Measurements from ENCODE around the gene ZNF146. TPM values are rescaled to one million over a fixed set of nuclear protein-coding genes. Genes with fewer than 3 reads are reported as not detected.
A peak's percentile ranks its signal among the peaks of the same experiment; 100 is the strongest.
"Not testable (repeated sequence)": the region's sequence is repeated elsewhere in the genome, so short reads cannot be mapped to it uniquely, and the experiment has no call there.

The ZNF146 gene
- 111 and 163 TPM in 2 replicates for total RNA-seq (2014; rRNA removed; shearing (Covaris generic))

DNA sequence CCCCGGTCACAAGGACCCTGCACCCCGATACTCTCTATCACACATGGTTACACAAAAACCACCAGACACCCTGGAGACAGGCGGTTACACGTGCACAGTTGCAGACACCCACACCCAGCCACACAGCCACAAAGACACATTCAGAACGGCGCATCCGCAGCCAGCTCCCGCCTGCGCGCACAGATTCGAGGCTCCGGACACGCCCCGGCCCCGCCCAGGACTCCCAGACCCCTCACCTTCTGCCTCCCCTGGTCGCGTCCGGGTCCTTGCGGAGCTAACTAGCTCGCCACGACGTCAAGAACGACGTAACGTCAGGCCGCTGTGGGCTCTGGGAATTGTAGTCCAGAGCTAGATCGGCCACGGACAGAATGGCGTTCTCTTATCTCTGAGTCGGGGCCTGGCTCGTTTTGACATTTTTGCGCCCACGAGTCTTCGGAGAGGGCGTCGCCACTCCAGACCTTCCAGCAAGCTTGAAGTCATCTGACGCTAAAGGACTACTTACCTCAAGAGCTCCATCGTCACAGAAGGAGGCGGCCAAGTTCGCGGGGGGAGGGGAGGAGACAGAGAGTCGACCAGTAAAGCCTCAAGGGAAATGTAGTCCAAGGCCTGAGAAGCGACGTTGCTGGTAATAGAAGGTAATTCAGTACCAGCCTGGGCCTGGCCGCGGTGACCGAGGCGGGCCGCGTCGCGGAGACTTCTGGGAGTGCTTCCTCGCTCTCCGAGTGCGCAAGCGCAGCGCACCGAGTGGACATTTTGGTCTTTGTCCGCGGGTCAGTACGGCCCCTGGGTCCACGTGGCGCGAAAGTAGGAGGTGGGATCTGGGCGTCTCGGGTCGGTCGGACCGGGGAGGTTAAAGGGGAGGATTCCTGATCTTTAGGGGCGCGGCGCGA is at the start of gene ZNF146, which contains the start of gene ZNF565:
Gene ZNF146, plus strand, starts transcription at position 721 of the 890 bp plus-strand sequence. CDS start 21,335 bp downstream, outside the sequence.
Gene ZNF565, minus strand, starts transcription at position 280 of the 890 bp plus-strand sequence. CDS start 12,680 bp downstream, outside the sequence.
- DNase-seq (ENCODE audit: low spot score): peak; percentile 99

DNA sequence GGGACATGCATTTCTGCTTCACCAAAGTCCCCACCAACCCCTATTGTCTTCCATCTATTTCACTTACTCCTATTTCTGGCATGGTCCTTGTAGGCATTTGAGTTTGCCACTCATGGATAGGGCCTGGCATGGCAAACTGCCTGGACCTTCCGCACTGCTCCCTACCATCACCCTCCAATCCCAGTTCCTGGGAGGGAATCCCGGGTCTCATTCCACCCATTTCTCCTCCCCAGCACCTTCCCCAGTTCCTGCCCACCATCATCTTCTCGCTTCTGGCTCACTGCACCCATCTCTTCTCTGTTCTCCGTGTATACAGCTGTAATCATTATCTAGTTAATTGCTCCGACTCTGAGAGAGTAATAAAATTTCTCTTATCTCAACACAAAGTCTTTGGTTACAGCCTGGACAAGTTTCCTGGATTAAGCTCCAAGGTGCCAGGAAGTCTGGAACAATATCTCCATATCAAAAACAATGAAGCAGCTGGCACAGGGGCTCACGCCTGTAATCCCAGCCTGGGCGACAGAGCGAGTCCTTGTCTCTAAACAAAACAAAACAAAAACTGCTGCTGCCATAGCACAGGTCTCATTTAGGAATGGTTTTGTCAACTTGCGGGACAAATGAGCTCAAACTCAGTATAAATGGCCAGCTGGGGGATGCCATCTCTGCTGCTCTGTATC is 45.7 kb upstream of the ZNF146 start:
- DNase-seq (ENCODE audit: low spot score): peak; percentile 70

DNA sequence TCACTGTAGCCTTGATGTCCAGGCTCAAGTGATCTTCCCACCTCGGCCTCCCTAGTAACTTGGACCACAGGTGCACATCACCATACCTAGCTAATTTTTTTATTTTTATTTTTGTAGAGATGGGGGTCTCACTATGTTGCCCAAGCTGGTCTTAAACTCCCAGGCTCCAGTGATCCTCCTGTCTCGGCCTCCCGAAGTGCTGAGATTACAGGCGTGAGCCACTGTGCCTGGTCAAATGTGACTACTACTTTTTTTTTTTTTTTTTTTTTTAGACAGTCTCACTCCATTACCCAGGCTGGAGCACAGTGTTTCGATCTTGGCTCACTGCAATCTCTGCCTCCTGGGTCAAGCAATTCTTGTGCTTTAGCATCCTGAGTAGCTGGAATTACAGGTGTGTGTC is 42.1 kb upstream of the ZNF146 start:
- DNase-seq (ENCODE audit: low spot score): no peak

DNA sequence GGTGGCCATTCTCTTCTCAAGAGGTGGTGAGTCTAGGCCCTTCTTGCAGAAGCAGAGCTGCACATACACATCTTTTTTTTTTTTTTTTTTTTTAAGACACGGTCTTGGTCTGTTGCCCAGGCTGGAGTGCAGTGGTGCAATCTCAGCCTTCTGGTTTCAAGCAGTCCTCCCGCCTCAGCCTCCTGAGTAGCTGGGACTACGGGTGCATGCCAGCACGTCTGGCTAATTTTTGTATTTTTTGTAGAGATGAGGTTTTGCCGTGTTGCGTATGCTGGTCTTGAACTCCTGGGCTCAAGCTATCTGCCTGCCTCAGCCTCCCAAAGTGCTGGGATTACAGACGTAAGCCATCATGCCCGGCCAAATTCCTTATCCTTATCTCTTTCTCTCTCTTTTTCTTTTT is 41.1 kb upstream of the ZNF146 start:
- DNase-seq (ENCODE audit: low spot score): not testable (repeated sequence)

DNA sequence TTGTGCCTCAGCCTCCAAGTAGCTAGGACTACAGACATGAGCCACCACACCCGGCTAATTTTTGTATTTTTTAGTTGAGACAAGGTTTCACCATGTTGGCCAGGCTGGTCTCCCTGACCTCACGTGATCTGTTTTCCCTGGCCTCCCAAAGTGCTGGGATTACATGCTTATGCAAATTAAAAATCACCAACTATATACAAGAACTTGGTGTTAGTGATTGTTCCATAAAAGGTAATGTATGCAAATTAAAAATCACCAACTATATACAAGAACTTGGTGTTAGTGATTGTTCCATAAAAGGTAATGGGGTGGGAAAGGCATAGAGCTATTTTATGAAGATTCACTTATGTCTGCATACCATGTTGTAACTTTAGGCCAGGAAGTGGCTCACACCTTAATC is 35.8 kb upstream of the ZNF146 start:
- DNase-seq (ENCODE audit: low spot score): not testable (repeated sequence)

DNA sequence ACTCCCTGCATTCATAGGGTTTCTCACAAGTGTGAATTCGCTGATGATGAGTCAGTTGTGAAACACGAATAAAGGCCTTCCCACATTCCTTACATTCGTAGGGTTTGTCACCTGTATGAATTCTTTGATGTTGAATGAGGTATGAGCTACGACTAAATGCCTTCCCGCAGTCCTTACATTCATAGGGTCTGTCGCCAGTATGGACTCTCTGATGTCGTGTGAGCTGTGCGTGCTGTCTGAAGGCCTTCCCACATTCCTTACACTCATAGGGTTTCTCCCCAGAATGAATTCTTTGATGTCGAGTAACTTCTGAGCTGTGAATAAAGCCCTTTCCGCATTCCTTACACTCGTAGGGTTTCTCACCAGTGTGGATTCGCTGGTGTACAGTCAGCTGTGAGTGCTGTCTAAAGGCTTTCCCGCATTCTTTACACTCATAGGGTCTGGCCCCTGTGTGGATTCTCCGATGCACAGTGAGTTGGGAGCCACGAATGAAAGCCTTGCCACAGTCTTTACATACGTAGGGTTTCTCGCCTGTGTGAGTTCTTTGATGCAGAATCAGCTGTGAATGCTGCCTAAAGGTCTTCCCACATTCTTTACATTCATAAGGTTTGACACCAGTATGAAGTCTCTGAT is 32.2 kb upstream of the ZNF146 start:
- DNase-seq (ENCODE audit: low spot score): no peak

DNA sequence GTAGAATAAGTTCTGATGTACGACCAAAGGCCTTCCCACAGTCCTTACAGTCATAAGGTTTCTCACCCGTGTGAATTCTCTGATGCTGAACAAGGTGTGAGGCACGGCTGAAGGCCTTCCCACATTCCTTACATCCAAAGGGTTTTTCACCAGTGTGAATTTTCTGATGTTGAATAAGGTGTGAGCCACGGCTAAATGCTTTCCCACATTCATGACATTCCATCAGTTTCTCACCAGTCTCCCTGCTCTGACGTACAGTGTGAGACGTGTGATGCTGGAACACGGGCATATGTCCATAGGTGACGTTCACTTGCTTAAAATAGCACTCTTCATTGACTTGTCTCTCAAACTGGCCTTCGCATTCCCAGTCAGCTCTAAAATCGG is 31.7 kb upstream of the ZNF146 start:
- DNase-seq (ENCODE audit: low spot score): no peak

DNA sequence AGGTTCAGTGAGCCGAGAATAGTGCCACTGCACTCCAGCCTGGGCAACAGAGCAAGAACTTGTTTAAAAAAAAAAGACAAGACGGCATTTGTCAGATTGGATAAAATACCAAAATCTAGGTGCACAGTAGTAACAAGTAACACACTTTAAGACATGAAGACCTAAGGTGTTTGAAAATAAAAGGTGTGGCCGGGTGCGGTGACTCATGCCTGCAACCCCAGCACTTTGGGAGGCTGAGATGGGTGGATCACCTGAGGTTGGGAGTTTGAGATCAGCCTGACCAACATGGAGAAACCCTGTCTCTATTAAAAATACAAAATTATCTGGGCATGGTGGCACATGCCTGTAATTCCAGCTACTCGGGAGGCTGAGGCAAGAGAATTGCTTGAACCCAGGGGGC is 28.2 kb upstream of the ZNF146 start:
- DNase-seq (ENCODE audit: low spot score): not testable (repeated sequence)

DNA sequence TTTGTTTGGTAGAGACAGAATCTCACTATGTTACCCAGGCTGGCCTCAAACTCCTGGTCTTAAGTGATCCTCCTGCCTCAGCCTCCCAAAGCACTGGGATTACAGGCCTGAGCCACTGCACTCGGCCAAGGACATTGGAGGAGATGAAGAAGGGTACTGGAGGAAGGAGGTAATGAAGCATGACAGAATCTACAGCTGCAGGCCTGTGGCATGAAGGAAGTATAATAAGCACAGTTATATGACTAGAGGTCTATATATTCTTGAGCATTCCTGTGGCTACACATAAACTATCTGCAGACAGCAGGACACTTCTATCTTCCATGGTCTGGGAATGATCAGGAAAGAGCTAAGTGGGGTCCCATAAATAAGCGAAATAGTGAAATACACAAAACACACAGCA is 18.7 kb upstream of the ZNF146 start:
- DNase-seq (ENCODE audit: low spot score): no peak

DNA sequence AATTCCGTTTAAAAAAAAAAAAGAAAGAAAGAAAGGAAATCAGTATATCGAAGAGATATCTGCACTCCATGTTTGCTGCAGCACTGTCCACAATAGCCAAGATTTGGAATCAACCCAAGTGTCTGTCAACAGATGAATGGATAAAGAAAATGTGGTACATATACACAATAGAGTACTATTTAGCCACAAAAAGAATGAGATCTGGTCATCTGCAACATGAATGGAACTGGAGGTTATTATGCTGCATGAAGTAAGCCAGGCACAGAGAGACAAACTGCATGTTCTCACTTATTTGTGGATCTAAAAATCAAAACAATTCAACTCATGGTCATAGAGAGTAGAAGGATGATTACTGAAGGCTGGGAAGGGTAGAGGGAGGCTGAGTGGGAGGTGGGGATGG is 16.8 kb upstream of the ZNF146 start:
- no peak for DNase-seq (ENCODE audit: low spot score)

DNA sequence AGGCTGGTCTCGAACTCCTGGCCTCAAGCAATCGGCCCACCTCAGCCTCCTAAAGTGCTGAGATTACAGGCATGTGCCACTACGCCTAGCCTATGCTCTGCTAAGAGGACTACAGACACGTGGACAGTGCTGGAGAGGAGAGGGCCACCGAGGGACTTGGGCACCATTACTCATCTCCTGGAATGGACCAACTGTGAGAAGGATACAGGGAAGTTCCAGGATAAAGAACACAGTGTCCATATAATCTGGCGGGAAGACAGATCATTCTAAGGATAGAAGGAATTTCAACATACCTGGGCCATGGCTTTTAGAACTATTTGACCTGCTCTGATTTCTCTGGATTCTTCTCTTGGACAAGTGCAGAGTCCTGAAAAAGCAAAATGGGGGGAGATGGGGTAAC is 13.2 kb upstream of the ZNF146 start:
- no peak for DNase-seq (ENCODE audit: low spot score)

DNA sequence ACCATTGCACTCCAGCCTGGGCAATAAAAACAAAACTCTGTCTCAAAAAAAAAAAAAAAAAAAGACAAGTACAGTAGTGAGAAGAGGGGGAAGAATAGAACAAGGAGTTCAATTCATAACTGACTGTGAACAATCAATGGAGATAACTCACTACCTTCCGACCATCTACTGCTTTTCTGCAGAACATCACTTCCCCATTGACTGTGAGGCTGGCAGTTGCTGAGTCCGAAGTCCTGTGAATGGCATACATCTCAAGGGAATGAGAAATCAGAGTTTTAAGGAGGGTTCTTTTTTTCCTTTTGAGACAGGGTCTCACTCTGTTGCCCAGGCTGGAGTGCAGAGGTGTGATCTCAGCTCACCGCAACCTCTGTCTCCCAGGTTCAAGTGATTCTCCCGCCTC is 11.6 kb upstream of the ZNF146 start:
- DNase-seq (ENCODE audit: low spot score): no peak

DNA sequence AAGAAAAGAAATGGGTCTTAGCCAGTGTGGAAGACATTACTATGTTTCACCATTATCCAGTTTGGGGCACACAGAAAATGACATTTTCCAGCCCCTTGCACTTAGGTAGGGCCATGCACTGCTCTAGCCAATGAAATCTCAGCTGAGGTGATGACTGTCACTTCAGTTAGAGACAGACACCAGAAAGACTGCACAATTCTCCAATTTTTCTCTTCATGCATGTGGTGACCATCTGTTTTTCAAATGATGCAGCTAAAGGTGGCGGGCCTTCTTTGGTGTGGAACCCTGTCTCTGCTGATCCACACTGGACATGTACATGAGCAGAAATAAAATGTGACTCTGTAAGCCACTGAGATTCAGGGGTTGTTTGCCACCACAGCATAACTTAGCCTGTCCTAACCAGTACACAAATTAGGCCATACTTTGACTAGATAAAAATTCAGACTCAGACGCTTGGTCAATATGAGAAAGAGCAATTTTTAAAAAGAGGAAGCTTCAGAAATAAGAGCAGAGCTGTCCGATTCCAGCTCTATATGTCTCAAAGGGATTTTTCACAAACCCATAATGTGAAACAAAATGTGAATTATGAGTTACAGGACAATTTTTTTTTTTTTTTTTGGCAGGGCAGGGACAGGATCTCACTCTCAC is 7.2 kb upstream of the ZNF146 start:
- no peak for DNase-seq (ENCODE audit: low spot score)

DNA sequence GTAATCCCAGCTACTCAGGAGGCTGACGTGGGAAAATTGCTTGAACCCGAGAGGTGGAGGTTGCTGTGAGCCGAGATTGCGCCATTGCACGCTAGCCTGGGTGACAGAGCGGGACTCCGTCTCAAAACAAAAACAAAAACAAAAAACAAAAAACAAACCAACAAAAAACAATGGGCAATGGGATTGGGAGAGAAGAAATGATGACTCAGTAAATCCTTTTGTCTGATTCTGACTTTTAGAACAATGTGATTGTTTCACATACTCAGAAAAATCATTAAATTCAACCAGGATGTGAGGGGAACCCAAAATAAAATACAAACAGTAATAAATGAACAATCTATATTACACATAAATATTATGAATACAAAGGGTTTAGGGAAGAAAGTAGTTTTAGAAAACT is 5.5 kb upstream of the ZNF146 start:
- no peak for DNase-seq (ENCODE audit: low spot score)

DNA sequence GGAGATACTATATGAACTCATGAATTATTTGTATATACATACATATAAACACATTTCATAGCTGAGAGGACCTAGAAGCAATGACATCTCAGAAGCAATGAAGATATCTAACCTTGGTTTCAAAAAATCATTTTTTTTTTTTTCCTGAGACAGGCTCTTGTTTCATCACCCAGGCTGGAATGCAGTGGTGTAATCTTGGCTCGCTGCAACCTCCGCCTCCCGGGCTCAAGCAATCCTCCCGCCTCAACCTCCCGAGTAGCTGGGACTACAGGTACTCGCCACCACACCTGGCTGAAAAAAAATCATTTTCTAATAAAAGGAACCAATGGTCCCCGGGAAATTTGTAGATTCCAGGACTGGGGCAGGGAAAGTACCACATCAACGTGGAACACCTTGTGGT is 4.4 kb upstream of the ZNF146 start:
- DNase-seq (ENCODE audit: low spot score): no peak

DNA sequence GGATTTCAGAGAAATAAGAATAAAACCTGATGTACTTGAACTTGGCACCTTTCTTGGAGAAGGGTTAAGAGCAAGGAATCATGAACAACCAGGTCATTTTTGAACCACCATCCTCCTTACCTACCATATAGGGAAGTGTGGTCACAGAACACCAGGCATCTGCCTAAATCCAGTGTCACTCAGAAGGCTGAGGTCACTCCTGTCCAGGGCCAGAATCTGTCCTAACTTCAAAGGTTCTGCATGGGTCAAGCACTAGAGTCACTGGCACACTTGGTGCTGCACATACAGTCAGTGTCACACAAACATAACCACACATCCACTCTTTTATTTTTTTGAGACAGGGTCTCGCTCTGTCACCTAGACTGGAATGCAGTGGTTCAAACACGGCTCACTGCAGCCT is 2.0 kb upstream of the ZNF146 start:
- no peak for DNase-seq (ENCODE audit: low spot score)

DNA sequence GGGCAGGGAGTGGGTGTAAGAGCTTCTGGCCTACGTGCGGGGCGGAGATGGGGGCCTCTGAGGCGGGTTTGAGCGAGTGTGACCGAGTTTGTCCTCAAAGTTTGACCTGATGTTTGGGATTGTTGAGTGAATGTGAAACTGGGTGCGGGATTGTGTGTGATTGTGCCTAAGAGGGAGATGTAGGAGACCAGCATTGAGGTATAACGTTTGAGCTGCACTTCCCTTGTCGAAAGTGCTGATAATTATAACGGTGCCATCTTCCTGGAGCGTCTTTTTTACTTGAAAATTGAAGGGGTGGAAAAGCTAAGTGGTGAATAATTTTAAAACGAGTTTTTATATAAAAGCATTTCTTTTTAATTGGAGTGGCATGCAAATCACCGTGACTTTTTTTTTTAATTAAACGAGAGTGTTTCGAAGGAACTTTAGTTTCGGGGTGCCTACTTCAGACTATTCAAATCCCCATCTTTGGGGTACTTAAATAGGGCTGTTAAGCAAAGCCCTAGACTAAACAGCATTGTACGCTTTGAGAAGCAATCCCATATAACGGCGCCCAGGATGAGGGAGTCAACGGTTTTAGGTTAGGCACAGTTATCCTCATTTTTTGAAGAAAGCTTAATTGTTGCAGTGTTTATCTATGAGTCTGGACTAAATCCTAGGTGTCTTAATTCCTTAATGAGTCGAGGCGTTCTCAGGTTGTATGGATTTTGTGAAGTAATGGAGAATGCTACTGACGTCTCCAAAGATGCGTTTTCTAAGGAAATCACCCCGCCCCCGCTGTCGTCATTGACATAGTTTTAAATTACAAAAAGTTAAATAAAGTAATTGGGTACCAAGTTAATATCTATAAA is 594 bp downstream of the ZNF146 start:
- no peak for DNase-seq (ENCODE audit: low spot score)

DNA sequence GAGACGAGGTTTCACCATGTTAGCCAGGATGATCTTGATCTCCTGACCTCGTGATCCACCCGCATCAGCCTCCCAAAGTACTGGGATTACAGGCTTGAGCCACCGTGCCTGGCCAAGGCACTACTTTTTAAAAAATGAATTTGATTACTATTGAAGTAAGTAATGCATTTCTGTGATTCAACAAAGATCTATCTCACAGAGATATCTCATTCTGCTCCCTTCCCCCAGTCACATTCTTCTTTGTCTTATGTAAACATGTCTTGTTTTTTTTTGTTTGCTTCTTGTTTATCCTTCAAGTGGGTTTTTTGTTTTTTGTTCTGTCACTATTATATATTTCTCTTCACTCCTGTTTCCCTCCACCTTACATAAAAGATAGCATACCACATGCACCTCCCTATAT is 6.6 kb downstream of the ZNF146 start:
- DNase-seq (ENCODE audit: low spot score): no peak

DNA sequence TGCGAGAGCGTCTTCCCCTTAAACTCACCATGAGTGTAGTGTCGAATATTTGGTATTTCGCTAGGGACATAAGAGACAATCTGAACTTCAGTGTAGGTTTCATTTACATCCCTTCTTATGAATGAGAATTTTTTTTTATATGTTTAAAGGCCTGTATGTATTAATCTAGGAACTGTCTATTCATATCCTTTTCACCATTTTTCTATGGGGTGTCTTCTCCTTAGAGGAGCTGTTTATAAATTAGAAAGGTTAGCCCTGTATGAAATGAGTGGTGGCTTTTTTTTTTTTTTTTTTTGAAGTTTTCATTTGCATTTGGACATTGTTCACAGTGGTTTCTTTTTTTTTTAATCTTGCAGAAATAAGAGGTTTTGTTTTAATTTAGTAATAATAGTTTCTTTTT is 7.6 kb downstream of the ZNF146 start:
- no peak for DNase-seq (ENCODE audit: low spot score)

DNA sequence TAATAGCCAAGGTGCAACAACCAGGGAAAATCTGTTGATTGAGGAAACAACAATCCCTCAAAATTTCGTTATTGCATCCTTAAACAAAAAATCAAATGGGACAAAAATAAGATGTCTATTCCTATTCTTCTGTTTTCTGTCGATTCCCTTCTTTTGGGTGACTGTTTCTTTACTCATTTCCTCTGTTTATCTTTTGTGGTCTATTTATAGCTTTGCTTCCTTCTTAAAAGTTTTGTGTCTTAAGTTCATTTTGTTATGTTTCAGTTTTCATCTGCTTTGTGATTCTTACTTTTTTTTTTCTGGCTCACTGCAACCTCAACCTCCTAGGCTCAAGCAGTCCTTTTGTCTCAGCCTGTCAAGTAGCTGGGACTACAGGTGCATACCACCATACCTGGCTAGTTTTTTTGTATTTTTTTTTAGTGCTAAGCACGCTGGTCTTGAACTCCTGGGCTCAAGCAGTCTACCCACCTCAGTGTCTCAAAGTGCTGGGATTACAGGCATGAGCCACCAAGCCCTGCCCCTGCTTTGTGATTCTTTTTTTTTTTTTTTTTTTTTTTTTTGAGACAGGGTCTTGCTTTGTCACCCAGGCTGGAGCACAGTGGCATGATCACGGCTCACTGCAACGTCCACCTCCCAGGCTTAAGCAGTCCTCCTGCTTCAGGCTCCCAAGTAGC is 10.4 kb downstream of the ZNF146 start:
- DNase-seq (ENCODE audit: low spot score): peak; percentile 30

Measured in H4 (cell line).